GM12872 (cell line): ENCODE data around the gene HAPLN1.

Experiments
- TF ChIP-seq, protein P1 (sequence below): IDR thresholded peaks from 3 replicates; pipeline ENCODE4 v1.5.1; 2011; ENCODE audit warnings: low read depth, mild to moderate bottlenecking, low read length, moderate library complexity; ENCODE audit not compliant: insufficient read depth

HAPLN1 gene

DNA sequence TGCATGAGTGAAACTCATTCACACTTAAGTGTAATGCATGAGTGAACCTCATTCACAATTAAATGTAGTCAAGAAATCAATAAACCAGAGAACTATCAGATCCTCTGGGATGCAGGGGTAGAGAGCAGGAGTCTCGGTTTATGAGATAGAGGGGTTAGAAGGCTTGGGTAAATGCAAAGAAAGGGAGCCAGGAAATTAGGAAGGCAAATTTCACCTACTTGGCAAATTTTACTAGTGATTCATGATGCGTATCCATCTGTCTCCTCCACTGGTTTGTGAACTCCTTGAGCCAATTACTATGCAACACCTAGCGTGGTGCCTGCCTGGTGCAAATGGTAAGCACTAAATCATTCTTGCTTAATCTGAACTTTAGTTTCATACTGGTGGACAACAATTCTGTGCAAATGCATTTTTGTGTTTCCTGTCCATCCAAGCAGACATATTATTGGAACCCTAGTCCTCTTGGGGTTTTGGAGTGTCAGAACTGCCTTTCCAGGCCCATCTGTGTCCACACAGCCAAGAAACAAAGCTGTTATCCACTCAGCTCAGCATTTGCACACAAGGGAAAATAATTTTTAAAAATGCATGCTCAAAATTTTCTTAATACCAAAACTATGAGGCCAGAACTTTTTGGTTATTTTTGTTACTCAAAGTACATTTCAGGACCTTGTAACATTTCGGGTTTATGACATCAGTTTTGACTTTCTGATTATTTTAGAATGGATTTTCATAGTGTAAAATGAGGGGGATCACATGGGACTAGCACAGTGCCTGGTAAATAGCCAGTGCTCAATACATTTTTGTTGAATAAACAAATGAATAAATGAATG, 5.2 kb downstream of the HAPLN1 start:
- TF ChIP-seq, protein P1, sequence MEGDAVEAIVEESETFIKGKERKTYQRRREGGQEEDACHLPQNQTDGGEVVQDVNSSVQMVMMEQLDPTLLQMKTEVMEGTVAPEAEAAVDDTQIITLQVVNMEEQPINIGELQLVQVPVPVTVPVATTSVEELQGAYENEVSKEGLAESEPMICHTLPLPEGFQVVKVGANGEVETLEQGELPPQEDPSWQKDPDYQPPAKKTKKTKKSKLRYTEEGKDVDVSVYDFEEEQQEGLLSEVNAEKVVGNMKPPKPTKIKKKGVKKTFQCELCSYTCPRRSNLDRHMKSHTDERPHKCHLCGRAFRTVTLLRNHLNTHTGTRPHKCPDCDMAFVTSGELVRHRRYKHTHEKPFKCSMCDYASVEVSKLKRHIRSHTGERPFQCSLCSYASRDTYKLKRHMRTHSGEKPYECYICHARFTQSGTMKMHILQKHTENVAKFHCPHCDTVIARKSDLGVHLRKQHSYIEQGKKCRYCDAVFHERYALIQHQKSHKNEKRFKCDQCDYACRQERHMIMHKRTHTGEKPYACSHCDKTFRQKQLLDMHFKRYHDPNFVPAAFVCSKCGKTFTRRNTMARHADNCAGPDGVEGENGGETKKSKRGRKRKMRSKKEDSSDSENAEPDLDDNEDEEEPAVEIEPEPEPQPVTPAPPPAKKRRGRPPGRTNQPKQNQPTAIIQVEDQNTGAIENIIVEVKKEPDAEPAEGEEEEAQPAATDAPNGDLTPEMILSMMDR, result no peak

DNA sequence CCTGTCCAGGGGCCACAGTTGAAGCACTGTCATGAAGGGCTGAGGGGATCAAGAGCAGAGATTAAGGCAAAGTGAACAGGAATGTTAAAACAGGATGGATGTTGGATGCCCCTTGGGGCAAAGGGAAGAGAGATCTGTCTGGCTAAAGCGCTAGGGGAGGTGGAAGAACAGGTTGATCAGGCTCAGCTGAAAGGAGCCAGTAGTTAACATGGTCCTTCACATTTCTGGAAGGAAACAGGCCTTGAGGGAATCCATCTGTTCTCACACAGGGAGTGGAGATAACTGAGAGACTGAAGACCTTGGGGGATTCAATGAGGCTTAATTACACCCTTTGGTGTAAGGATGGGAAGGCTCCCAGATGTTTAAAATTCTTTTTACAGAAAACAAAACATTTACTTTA, 5.8 kb downstream of the HAPLN1 start:
- TF ChIP-seq, protein P1, result no peak

DNA sequence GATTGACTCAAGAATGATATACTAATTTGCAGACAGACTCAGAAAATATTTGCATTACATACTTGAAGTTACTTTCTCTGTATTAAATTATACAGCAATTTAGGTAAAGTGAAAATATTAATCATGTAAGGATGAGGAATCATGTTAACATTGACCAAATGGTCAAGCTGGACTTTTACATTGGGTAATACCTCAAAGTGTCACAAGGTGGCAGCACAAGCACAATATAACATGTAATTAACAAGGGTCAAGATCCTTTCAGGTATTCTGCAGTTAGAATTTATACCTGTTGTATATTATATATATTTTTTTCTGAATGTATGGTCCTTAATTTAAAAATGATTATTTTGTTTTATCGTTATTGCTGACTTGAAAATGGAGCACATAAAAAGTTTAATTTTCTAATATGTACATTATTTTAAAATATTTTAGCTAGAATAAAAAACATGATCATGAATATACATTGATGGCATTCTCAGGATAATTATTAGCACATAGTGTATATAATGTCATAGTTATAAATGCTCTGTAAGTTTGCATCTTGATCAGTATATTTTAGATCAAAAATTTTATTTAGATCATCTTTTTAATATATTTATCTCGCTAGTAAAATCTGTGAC, 8.6 kb downstream of the HAPLN1 start:
- TF ChIP-seq, protein P1, result peak; percentile 60

DNA sequence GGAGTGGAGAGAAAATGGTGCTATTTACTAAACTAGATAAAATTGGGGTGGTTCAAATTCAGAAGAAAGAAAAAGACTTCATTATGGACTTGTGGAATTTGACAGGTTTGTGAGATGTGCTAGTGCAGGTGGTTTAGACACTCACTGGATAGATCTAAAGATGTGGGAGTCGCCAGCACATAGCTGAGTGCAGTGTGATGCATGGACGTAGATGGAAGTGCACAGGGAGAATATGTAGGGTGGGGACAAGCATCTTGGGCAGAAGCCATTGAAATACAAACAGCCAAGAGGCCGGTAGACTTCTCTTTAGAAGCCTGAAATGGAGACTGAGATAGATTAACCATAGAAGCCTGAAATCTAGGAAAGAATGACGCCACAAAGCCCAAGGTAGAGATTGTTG, 10.7 kb downstream of the HAPLN1 start:
- TF ChIP-seq, protein P1, result no peak

DNA sequence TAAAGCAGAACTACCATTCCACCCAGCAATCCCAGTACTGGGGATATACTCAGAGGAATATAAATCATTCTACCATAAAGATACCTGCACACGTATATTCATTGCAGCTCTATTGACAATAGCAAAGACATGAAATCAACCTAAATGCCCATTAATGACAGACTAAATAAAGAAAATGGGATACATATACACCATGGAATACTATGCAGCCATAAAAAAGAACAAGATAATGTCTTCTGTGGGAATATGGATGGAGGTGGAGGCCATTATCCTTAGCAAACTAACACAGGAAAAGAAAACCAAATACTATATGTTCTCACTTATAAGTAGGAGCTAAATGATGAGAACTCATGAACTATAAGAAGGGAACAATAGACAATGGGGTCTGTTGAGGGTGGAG, 12.5 kb downstream of the HAPLN1 start:
- TF ChIP-seq, protein P1, result no peak

DNA sequence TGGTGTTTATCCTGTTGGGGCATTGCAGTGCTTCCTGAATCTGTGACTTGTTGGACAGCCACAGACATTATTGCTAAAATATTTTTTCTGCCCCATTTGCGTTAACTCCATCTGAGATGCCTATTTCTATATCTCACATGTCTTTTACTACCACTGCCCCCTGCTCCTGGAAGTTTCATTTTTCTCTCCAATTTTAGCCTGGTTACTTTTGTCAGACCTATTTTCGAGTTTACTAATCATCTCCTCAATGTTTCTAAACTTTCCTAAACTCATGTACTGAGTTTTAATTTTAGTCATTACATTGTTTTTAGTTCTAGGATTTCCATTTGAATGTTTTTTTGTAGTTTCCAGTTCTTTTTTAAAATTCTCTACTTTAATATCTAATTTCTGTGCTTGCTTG, 17.6 kb downstream of the HAPLN1 start:
- TF ChIP-seq, protein P1, result no peak

DNA sequence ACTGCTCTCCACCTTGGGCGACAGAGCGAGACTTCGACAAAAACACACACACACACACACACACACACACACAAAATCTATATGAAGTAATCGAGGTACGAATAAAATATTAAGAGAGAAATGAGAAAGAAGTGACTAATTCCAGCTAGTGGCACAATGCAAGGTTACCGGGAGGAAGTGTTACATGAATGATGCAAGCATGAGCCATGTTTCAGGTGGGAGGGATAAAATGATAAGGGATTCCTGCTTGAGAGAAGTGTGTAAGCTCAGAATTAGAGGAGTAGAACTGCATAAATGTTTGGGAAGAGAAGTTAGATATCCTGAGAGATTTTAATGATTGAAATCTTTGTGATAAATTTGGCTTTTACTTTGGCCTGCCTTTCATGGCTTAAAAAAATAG, 18.8 kb downstream of the HAPLN1 start:
- TF ChIP-seq, protein P1, result no peak
